AG10803 (cell line): ENCODE measurements around the gene SEMG1.

Source experiments
- DNase-seq: peaks from one replicate; pipeline ENCODE4 v3.0.0; 2010; ENCODE audit warnings: low read depth
- H3K4me3 ChIP-seq: 2 replicates; pipeline ENCODE4 v1.5.1; 2011; ENCODE audit warnings: mild to moderate bottlenecking, low read length, control low read depth
- TF ChIP-seq, protein P1 (sequence below): conservative IDR thresholded peaks from 2 replicates; pipeline ENCODE4 v1.5.1; 2011; ENCODE audit warnings: mild to moderate bottlenecking, low read length, control low read depth, inconsistent platforms

Gene SEMG1

GRCh38 chr20:45257161-45257560 lies 50.3 kb downstream of the SEMG1 start:
- DNase-seq = no peak
- TF ChIP-seq, protein P1, sequence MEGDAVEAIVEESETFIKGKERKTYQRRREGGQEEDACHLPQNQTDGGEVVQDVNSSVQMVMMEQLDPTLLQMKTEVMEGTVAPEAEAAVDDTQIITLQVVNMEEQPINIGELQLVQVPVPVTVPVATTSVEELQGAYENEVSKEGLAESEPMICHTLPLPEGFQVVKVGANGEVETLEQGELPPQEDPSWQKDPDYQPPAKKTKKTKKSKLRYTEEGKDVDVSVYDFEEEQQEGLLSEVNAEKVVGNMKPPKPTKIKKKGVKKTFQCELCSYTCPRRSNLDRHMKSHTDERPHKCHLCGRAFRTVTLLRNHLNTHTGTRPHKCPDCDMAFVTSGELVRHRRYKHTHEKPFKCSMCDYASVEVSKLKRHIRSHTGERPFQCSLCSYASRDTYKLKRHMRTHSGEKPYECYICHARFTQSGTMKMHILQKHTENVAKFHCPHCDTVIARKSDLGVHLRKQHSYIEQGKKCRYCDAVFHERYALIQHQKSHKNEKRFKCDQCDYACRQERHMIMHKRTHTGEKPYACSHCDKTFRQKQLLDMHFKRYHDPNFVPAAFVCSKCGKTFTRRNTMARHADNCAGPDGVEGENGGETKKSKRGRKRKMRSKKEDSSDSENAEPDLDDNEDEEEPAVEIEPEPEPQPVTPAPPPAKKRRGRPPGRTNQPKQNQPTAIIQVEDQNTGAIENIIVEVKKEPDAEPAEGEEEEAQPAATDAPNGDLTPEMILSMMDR = no peak
- H3K4me3 ChIP-seq = no peak overlapping the region

DNA sequence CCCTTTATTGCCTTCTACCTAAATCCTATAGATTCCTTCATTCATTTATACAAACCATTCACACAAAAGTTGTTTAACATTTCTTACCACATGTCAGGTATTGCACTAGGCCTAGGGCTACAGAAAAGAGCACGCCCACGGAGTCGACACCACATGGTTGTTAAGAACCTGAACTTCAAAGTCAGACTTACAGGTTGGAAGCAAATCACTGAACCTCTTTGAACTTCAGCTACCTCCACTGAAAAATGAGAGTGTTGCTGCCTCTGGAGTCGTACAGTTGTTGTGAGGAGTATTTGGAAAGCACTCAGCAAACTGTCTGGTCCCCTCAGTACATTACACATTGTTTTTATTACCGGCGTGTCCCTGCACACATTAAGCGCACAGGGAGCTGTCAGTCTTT lies 50.9 kb downstream of the SEMG1 start:
- no peak for DNase-seq
- no peak overlapping the region for H3K4me3 ChIP-seq
- TF ChIP-seq, protein P1 = no peak

- no peak overlapping the region for H3K4me3 ChIP-seq
- TF ChIP-seq, protein P1 = no peak
- no peak for DNase-seq
Observed at GRCh38 chr20:45258259-45258658, 51.4 kb downstream of the SEMG1 start.

DNA sequence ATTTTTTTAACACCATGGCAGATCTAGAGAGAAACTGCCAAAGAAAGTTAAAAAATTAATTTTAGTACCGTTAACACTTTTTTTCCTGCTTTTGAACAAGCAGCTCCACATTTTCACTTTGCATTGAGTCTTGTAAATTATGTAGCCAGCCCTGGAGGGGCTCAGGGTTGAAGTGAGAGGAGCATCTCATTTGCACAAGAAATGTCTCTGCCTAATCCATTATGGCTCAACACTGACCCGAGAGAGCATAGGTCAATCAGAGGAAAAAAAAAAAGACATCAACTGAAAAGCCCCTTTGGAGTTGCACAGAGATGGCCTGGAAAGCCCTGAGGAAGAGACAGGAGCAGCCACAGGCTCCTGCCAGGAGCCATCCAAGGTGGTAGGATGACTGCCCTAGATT lies 51.8 kb downstream of the SEMG1 start:
- H3K4me3 ChIP-seq = no peak overlapping the region
- DNase-seq = no peak
- TF ChIP-seq, protein P1 = no peak
